ENCODE data around the gene LNX1.
"Not testable (repeated sequence)": the region's sequence is repeated elsewhere in the genome, so short reads cannot be mapped to it uniquely, and the experiment has no call there.

LNX1 gene

GRCh38 chr4:53483250-53483649 lies 108.0 kb downstream of the LNX1 start:
- no peak overlapping the region for H3K4me3 ChIP-seq (ENCODE audit: low read length)
- no peak for DNase-seq (ENCODE audit: low read depth, low spot score)

DNA sequence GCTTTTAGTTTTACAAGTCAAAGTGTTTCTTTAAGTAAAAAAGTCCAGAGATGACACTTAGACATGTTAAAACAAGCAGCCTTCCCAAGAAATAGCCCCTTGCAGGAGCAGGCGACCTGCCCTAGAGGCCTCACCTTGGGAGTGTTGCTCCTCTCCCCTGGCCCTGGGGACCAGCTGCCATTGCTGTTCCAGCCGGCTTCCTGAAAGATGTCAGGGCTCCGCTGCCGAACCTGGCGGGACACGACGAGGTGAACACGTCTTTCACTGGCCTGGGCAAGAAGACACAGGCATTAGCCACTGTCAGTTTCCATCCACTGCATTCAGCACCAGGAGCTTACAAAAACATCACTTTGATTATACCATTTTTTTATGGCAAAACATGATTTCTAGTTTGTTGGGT lies 109.7 kb downstream of the LNX1 start:
- H3K4me3 ChIP-seq (ENCODE audit: low read length), result no peak overlapping the region
- no peak for DNase-seq (ENCODE audit: low read depth, low spot score)

DNA sequence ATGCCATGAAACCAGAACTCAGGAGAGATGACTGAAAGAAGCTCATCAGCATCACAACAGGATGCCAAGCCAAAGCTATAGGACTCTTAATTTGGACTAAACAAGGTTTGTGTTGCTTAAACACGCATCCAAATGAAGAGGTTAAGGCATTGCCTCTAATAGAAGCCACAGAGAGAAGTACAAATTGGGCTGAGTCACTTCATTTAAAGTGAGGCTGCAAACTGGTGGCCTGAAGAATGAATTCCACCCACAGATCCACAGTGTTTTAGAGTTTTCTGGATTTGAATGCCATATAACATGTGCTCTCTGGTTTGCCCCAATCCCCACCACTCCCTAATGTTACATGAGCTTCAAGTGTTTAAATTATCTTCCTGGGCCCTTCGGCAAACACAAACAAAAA lies 110.4 kb downstream of the LNX1 start:
- no peak for DNase-seq (ENCODE audit: low read depth, low spot score)
- H3K4me3 ChIP-seq (ENCODE audit: low read length), result no peak overlapping the region

GRCh38 chr4:53479736-53480525 lies 111.4 kb downstream of the LNX1 start:
- H3K4me3 ChIP-seq (ENCODE audit: low read length), result no peak overlapping the region
- no peak for DNase-seq (ENCODE audit: low read depth, low spot score)

- DNase-seq (ENCODE audit: low read depth, low spot score), result no peak
Observed at GRCh38 chr4:53478671-53479456, 112.4 kb downstream of the LNX1 start.

GRCh38 chr4:53477636-53478035 lies 113.7 kb downstream of the LNX1 start:
- DNase-seq (ENCODE audit: low read depth, low spot score), result no peak
- no peak overlapping the region for H3K4me3 ChIP-seq (ENCODE audit: low read length)

More at GRCh38 chr4:53478671-53479456, 112.4 kb downstream of the LNX1 start:
- H3K4me3 ChIP-seq (ENCODE audit: low read length), result no peak overlapping the region

- DNase-seq (ENCODE audit: low read depth, low spot score), result no peak
- H3K4me3 ChIP-seq (ENCODE audit: low read length), result no peak overlapping the region
Observed at GRCh38 chr4:53477038-53477565, 114.2 kb downstream of the LNX1 start.

- H3K4me3 ChIP-seq (ENCODE audit: low read length), result no peak overlapping the region
- no peak for DNase-seq (ENCODE audit: low read depth, low spot score)
Observed at GRCh38 chr4:53476232-53477037, 114.9 kb downstream of the LNX1 start.

- not testable (repeated sequence) for DNase-seq (ENCODE audit: low read depth, low spot score); H3K4me3 ChIP-seq (ENCODE audit: low read length)
Observed at GRCh38 chr4:53466576-53466975, 124.7 kb downstream of the LNX1 start.

GRCh38 chr4:53465891-53466290 lies 125.4 kb downstream of the LNX1 start:
- no peak overlapping the region for H3K4me3 ChIP-seq (ENCODE audit: low read length)
- DNase-seq (ENCODE audit: low read depth, low spot score), result no peak

DNA sequence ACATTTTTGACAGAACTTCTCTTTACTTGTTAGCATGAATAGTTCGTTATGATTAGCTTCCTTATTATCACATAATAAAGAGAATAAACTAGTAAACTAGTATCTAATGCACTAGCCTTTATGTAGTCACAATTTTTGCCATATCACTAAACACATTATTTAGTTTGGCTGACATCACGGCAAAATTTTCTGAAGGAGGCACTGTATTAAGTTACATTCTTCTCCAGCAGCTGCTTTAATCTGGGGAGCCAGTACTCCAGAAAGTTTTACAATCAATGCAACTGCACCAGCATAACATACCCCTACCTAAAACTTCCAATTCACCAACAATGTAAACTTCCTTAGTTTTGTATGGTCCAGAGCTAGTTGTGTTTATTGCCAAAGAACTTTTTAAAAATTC lies 126.0 kb downstream of the LNX1 start:
- no peak for DNase-seq (ENCODE audit: low read depth, low spot score)
- H3K4me3 ChIP-seq (ENCODE audit: low read length), result no peak overlapping the region

- no peak overlapping the region for H3K4me3 ChIP-seq (ENCODE audit: low read length)
- no peak for DNase-seq (ENCODE audit: low read depth, low spot score)
Observed at GRCh38 chr4:53463340-53463739, 127.9 kb downstream of the LNX1 start.

DNA sequence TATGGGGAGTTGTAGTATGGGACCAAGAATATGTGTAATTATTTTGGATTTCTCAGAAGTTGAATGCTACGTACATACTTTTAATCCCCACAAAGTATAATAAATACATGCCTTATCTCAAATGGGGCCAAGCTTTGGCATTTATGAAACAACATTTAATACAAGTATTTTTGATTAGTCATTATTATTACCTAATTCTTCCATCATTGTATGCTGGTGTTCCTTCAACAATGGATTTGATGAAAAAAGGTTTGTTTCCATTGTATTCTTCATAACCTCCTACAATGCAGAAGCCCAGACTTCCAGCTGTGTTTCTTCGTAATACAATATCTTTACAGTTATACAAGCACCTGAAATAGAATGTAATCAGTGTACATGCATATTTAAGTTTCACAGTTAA lies 130.0 kb downstream of the LNX1 start:
- H3K4me3 ChIP-seq (ENCODE audit: low read length), result no peak overlapping the region
- no peak for DNase-seq (ENCODE audit: low read depth, low spot score)

DNA sequence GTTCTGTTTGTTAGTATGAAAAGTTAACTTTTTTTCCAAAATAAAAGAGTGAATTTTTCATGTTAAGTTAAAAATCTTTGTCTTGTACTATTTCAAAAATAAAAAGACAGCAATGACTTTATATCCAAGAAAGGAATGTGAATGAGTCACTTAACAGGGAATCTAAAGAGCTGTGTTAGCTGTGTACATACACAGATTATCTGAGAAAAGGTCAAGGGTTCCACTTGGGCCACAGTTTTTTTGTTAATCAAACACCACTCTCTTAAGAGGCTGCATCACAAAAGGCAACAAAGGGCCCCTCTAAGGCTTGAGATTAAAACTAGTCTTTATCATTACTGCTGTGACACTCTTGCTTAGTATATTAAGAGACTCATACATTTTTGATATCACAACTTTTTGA lies 131.7 kb downstream of the LNX1 start:
- DNase-seq (ENCODE audit: low read depth, low spot score), result no peak

DNA sequence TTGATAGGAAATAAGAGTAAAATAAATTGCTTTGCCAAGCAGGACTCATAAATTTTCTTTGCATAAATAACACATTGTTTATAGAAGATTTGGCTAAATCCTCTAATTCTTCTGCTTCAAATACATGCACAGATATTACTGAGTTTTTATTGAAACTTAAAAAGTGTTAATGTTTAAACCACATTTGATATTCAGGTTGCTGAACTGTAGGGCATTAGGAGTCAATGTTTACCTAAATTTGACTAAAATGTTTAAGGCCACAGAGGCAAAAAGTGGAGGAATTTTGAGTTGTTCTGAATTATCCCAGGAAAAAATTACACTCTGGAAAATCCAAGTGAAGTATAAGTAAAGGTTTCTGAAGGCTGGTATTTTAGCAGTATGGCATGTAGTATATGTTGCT lies 135.1 kb downstream of the LNX1 start:
- no peak for DNase-seq (ENCODE audit: low read depth, low spot score)
- H3K4me3 ChIP-seq (ENCODE audit: low read length), result no peak overlapping the region

More for the DNA sequence above, 131.7 kb downstream of the LNX1 start:
- H3K4me3 ChIP-seq (ENCODE audit: low read length), result no peak overlapping the region

- no peak overlapping the region for H3K4me3 ChIP-seq (ENCODE audit: low read length)
- no peak for DNase-seq (ENCODE audit: low read depth, low spot score)
Observed at GRCh38 chr4:53455766-53456165, 135.5 kb downstream of the LNX1 start.

GRCh38 chr4:53453385-53453784 lies 137.9 kb downstream of the LNX1 start:
- no peak overlapping the region for H3K4me3 ChIP-seq (ENCODE audit: low read length)
- no peak for DNase-seq (ENCODE audit: low read depth, low spot score)

DNA sequence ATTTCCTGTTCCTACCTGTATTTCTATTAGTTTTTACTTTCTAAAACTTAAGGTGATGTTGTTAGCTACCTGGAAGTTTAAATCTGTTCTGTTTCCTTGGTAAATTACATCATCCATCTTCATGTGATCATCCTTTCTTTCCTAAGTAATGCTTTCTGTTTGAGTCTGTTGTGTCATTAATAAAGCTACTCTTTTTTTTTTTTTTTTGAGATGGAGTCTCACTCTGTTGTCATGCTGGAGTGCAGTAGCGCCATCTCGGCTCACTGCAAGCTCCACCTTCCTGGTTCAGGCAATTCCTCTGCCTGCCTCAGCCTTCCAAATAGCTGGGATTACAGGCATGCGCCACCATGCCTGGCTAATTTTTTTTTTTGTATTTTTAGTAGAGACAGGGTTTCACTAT lies 140.5 kb downstream of the LNX1 start:
- no peak for DNase-seq (ENCODE audit: low read depth, low spot score)
- H3K4me3 ChIP-seq (ENCODE audit: low read length), result no peak overlapping the region

- DNase-seq (ENCODE audit: low read depth, low spot score), result no peak
- H3K4me3 ChIP-seq (ENCODE audit: low read length), result no peak overlapping the region
Observed at GRCh38 chr4:53444954-53445353, 146.3 kb downstream of the LNX1 start.

DNA sequence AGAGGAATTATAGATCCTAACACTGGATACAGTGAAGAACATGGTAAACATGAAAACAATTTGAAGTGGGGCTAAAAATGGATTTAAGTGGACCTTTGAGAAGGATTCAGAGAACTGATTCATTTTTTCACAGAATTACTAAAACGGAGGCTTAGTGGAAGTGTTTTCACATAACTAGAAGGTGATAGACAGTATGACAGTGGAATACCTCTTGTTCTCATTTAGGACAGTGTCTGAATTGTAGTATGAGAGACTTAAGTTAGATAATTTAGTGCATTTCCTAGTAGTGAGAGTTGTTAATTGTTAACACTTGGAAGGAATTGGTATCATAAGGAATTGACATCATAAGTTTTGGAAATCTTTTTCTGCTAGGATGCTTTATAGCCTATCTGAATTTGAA lies 149.7 kb downstream of the LNX1 start:
- no peak overlapping the region for H3K4me3 ChIP-seq (ENCODE audit: low read length)

More for the DNA sequence above, 149.7 kb downstream of the LNX1 start:
- DNase-seq (ENCODE audit: low read depth, low spot score), result no peak

Data from Jurkat, Clone E6-1 (cell line).